SU-DHL-6 (cell line): ENCODE data around the gene TAPT1.

Experiments
- H2AFZ ChIP-seq: fragments of 200-600 bp; sonication (generic); 2 replicates; pipeline ENCODE4 v1.6.1; 2014; ENCODE audit warnings: low read depth, mild to moderate bottlenecking, moderate library complexity, mixed read lengths, antibody characterized with exemption, low read length; ENCODE audit not compliant: severe bottlenecking
- H3F3A ChIP-seq: fragments of 200-600 bp; shearing (Covaris generic); 2 replicates; pipeline ENCODE4 v1.6.0; 2016; ENCODE audit warnings: antibody characterized with exemption, mild to moderate bottlenecking; ENCODE audit not compliant: insufficient read depth
- H3K27ac ChIP-seq: fragments of 200-600 bp; sonication (generic); 2 replicates; pipeline ENCODE4 v1.5.1; 2016; ENCODE audit warnings: low read depth, mild to moderate bottlenecking, low read length, moderate library complexity, mixed read lengths
- H3K27me3 ChIP-seq: fragments of 200-600 bp; sonication (generic), shearing (Covaris generic); 2 replicates; pipeline ENCODE4 v1.6.0; 2014; ENCODE audit warnings: mild to moderate bottlenecking, low read length
- H3K36me3 ChIP-seq: fragments of 200-600 bp; sonication (generic); 2 replicates; pipeline ENCODE4 v1.6.1; 2014; ENCODE audit warnings: mild to moderate bottlenecking, low read length, mixed read lengths
- H3K4me2 ChIP-seq: fragments of 300-600, 200-600 bp; shearing (Covaris generic), sonication (generic); 2 replicates; pipeline ENCODE4 v1.6.0; 2014; ENCODE audit warnings: low read length, low read depth, mild to moderate bottlenecking; ENCODE audit not compliant: poor library complexity, severe bottlenecking
- H3K4me3 ChIP-seq: fragments of 200-600 bp; sonication (generic); 2 replicates; pipeline ENCODE4 v1.5.1; 2014; ENCODE audit warnings: antibody characterized with exemption, low read length, mild to moderate bottlenecking, mixed read lengths; ENCODE audit not compliant: insufficient read depth, poor library complexity, severe bottlenecking
- H3K79me2 ChIP-seq: fragments of 200-600 bp; sonication (generic); 2 replicates; pipeline ENCODE4 v1.6.1; 2014; ENCODE audit warnings: mild to moderate bottlenecking, low read length, moderate library complexity; ENCODE audit not compliant: insufficient read depth
- H3K9ac ChIP-seq: fragments of 200-600 bp; sonication (generic); 2 replicates; pipeline ENCODE4 v1.7.0; 2014; ENCODE audit warnings: mild to moderate bottlenecking, low read length
- H3K9me2 ChIP-seq: fragments of 200-600 bp; sonication (generic); replicated peaks from 2 replicates; pipeline ENCODE4 v1.6.1; 2014; ENCODE audit warnings: low read length; ENCODE audit not compliant: insufficient read depth
- H3K9me3 ChIP-seq: fragments of 200-600 bp; sonication (generic); 2 replicates; pipeline ENCODE4 v1.6.1; 2014; ENCODE audit warnings: low read length, mixed read lengths; ENCODE audit not compliant: insufficient read depth
- H4K20me1 ChIP-seq: fragments of 200-600 bp; sonication (generic); 2 replicates; pipeline ENCODE4 v1.6.1; 2014; ENCODE audit warnings: low read depth, mild to moderate bottlenecking, antibody characterized with exemption, low read length, moderate library complexity, mixed read lengths
- EZH2phosphoT487 ChIP-seq: fragments of 200-600 bp; sonication (generic), shearing (Covaris generic); conservative IDR thresholded peaks from 2 replicates; pipeline ENCODE4 v1.6.1; 2018; ENCODE audit warnings: mild to moderate bottlenecking, antibody characterized with exemption, low read length, moderate library complexity, mixed read lengths
- TF ChIP-seq, protein P1 (sequence below): fragments of 200-600 bp; sonication (generic); IDR thresholded peaks from one replicate; pipeline ENCODE4 v1.5.1; 2017; ENCODE audit warnings: antibody characterized with exemption, mild to moderate bottlenecking, low read length, moderate library complexity; ENCODE audit not compliant: insufficient read depth, poor library complexity, severe bottlenecking

Gene TAPT1

DNA sequence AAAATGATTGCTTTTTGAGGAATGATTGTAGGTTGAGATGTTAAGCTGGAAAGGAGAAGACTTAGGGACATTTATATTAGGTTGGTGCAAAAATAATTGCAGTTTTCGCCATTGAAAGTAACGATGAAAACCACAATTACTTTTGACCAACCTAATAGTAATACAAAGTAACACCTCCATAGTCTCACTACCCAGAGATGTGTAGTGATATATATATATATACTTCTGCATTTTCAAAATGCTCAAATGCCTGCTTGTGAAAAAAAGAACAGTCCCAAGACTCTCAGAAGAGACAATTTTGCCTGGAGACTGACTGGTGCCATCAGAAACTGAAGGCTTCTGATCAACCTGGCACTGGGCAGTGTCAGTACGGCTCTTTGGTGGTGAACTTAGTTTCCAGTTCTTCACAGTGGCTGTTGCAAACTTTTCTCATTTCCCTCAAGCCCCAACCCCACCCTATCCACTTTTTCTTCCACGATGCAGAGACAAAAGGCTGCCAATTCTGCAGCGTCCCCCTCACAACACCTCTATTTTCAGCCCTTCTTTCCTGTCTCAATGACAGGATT lies 35.1 kb upstream of the TAPT1 start:
- peak overlapping the region; percentile 41 for H3K4me2 ChIP-seq
- H3K4me3 ChIP-seq = no peak overlapping the region
- H3K36me3 ChIP-seq = no peaks in the 10 kb centered on the region

DNA sequence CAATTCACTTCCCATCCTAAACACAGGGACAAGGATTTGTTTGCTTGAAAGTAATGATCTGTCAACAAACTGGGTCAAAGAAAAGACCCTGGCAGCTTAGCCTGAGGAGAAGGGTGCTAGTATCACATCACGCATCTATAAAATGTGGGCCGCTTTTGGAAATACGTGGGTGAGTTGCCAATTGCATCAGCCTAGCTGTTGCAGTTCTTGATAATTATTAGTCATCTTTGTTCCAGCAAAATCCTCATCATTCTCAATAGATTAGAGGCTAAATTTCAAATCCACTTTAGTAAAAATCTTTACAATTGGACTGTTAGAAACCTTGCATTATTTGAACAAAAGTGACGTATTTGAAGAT lies 33.6 kb upstream of the TAPT1 start:
- Histone ChIP-seq H3K9me3 (no peaks in the 10 kb centered on the region), H2AFZ (no peak overlapping the region), H3K9ac (no peak overlapping the region)

More for the DNA sequence above, 35.1 kb upstream of the TAPT1 start:
- Histone ChIP-seq H4K20me1 (no peaks in the 10 kb centered on the region), H3K27ac (peak overlapping the region; percentile 30; the same call in 1 of the 2 replicates), H3K9ac (no peak overlapping the region), H3K9me3 (no peaks in the 10 kb centered on the region), H3K27me3 (no peaks in the 10 kb centered on the region), H3K9me2 (no peaks in the 10 kb centered on the region), H3F3A (no peaks in the 10 kb centered on the region), H3K79me2 (no peaks in the 10 kb centered on the region), H2AFZ (peak overlapping the region; percentile 11)
- no peak for TF ChIP-seq EZH2phosphoT487
- TF ChIP-seq, protein P1, sequence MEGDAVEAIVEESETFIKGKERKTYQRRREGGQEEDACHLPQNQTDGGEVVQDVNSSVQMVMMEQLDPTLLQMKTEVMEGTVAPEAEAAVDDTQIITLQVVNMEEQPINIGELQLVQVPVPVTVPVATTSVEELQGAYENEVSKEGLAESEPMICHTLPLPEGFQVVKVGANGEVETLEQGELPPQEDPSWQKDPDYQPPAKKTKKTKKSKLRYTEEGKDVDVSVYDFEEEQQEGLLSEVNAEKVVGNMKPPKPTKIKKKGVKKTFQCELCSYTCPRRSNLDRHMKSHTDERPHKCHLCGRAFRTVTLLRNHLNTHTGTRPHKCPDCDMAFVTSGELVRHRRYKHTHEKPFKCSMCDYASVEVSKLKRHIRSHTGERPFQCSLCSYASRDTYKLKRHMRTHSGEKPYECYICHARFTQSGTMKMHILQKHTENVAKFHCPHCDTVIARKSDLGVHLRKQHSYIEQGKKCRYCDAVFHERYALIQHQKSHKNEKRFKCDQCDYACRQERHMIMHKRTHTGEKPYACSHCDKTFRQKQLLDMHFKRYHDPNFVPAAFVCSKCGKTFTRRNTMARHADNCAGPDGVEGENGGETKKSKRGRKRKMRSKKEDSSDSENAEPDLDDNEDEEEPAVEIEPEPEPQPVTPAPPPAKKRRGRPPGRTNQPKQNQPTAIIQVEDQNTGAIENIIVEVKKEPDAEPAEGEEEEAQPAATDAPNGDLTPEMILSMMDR = no peak

DNA sequence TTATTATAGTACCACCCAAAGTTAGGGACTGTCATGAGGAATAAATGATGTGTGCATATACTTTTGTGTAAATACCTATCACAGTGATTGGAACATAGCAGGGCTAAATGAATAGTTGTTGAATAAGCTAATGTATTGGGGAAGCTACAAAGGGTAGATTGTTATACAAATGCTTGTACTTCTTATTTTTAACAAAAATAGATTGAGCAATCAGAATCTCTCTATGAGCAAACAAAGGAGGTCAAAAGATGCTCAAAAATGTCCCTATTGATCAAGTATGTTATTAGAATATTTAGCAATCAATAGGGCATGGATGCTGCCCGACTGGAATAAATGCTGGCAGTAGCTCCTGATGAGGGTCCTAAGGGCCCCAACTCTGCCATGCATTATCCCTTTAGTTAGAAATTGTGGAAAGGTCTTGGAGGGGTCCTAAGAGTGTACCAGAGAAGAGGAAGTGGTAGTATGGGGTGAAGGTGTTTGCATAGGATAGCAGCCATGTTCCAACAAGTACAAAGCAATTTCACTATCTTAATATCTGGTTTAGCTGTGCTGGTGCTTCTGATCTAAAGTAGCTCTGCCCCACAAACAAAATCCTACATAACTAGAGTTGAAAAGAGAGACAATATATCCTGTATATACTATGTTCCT lies 33.1 kb upstream of the TAPT1 start:
- TF ChIP-seq, protein P1 = no peak
- no peak for TF ChIP-seq EZH2phosphoT487
- H3K79me2 ChIP-seq = no peaks in the 10 kb centered on the region
- H2AFZ ChIP-seq = no peak overlapping the region
- H3K9me3 ChIP-seq = no peaks in the 10 kb centered on the region
- no peaks in the 10 kb centered on the region for H3F3A ChIP-seq
- no peaks in the 10 kb centered on the region for H4K20me1 ChIP-seq
- H3K4me2 ChIP-seq = no peak overlapping the region
- no peak overlapping the region for H3K27ac ChIP-seq
- H3K27me3 ChIP-seq = no peaks in the 10 kb centered on the region
- no peak overlapping the region for H3K4me3 ChIP-seq
- no peaks in the 10 kb centered on the region for H3K36me3 ChIP-seq
- no peaks in the 10 kb centered on the region for H3K9me2 ChIP-seq
- no peak overlapping the region for H3K9ac ChIP-seq

More for the DNA sequence above, 33.6 kb upstream of the TAPT1 start:
- Histone ChIP-seq H4K20me1 (no peaks in the 10 kb centered on the region), H3F3A (no peaks in the 10 kb centered on the region), H3K4me3 (no peak overlapping the region), H3K36me3 (no peaks in the 10 kb centered on the region), H3K9me2 (no peaks in the 10 kb centered on the region), H3K4me2 (no peak overlapping the region), H3K27me3 (no peaks in the 10 kb centered on the region), H3K79me2 (no peaks in the 10 kb centered on the region), H3K27ac (no peak overlapping the region)
- no peak for TF ChIP-seq EZH2phosphoT487
- TF ChIP-seq, protein P1 = no peak
